A549 (cell line): ENCODE measurements around the gene PCGF1. TPM values are rescaled to one million over a fixed set of nuclear protein-coding genes. Genes with fewer than 3 reads are reported as not detected.

ENCODE experiments used
- ATAC-seq, 2 experiments: fragments of 200-7000 bp in 1 of 2; fragments of >200 bp in 1 of 2; cut with Nextera tagmentation in 1 of 2; cut with Tn5 transposase in 1 of 2; 3 replicates each; pipeline versions ENCODE4 v1.8.0 to v1.9.1; 2018 to 2020; ENCODE audit warnings: mild to moderate bottlenecking in 1 of 2, moderate library complexity in 1 of 2
- CTCF ChIA-PET: fragments of 300-600 bp; sonication (Branson Sonifier 250); formaldehyde crosslinking; extraction: SDS; loops from one replicate; lab custom pipeline; 2021; ENCODE audit warnings: antibody characterized with exemption, inconsistent platforms; lab: Yijun Ruan, JAX
- POLR2A ChIA-PET: fragments of 350-600 bp; formaldehyde crosslinking; extraction: SDS; loops from one replicate; lab custom pipeline; 2021; ENCODE audit warnings: antibody characterized with exemption, inconsistent platforms; lab: Yijun Ruan, JAX
- DNase-seq, 2 experiments: peaks; one replicate each; pipeline versions ENCODE4 v3.0.0 to v3.0.0-alpha.2; 2011 to 2016; ENCODE audit warnings: low read depth in 1 of 2, low spot score in 1 of 2
- FAIRE-seq: peaks from 2 replicates; lab custom pipeline; 2011; peaks lifted over from hg19 to GRCh38; lab: Jason Lieb, UNC
- H3K27ac ChIP-seq, 2 experiments: fragments of >200 bp; sonication (Bioruptor Twin); formaldehyde crosslinking; 3 replicates each; pipeline ENCODE4 v1.5.1; 2016 to 2017
- H3K4me1 ChIP-seq: fragments of >200 bp; sonication (Bioruptor Twin); formaldehyde crosslinking; 3 replicates; pipeline ENCODE4 v1.6.1; 2016
- H3K4me2 ChIP-seq: fragments of >200 bp; sonication (Bioruptor Twin); formaldehyde crosslinking; 3 replicates; pipeline ENCODE4 v1.6.1; 2016
- H3K4me3 ChIP-seq: fragments of >200 bp; sonication (Bioruptor Twin); formaldehyde crosslinking; 3 replicates; pipeline ENCODE4 v1.5.1; 2016
- H3K9me3 ChIP-seq: fragments of >200 bp; sonication (Bioruptor Twin); formaldehyde crosslinking; 3 replicates; pipeline ENCODE4 v1.6.1; 2016
- BCL3 ChIP-seq: fragments of >200 bp; sonication (Bioruptor Twin); formaldehyde crosslinking; IDR thresholded peaks from 3 replicates; pipeline ENCODE4 v1.6.1; 2016
- CBX2 ChIP-seq: fragments of 200-600 bp; sonication (generic); IDR thresholded peaks from 2 replicates; pipeline ENCODE4 v1.6.1; 2016; ENCODE audit warnings: low read depth, mild to moderate bottlenecking, borderline replicate concordance
- CEBPB ChIP-seq, 2 experiments: fragments of >200 bp in 1 of 2; sonication (Bioruptor Twin) in 1 of 2; formaldehyde crosslinking in 1 of 2; IDR thresholded peaks; 2 replicates each; pipeline ENCODE4 v1.6.1; 2012 to 2016
- CHD2 ChIP-seq: fragments of 150-350 bp; IDR thresholded peaks from 2 replicates; pipeline ENCODE4 v1.6.1; 2014; ENCODE audit warnings: low read length; ENCODE audit not compliant: partially characterized antibody
- CHD4 ChIP-seq: fragments of 200-600 bp; sonication (generic); IDR thresholded peaks from 2 replicates; pipeline ENCODE4 v1.6.1; 2016; ENCODE audit warnings: antibody characterized with exemption, mild to moderate bottlenecking, borderline replicate concordance
- E2F6 ChIP-seq: IDR thresholded peaks from 2 replicates; pipeline ENCODE4 v1.6.1; 2012; ENCODE audit warnings: low read depth, borderline replicate concordance
- EP300 ChIP-seq, 2 experiments: fragments of >200 bp; sonication (Bioruptor Twin); formaldehyde crosslinking; IDR thresholded peaks; 2 replicates in 1 of 2; 3 replicates in 1 of 2; pipeline ENCODE4 v1.6.1; 2016 to 2017
- FOSL2 ChIP-seq, 2 experiments: fragments of 450-650 bp in 1 of 2; fragments of >200 bp in 1 of 2; sonication (Bioruptor Twin) in 1 of 2; formaldehyde crosslinking; IDR thresholded peaks; 2 replicates each; pipeline versions ENCODE4 v1.5.0 to v1.6.1; 2016 to 2020; ENCODE audit warnings: mild to moderate bottlenecking in 1 of 2, moderate library complexity in 1 of 2
- FOXS1 ChIP-seq: fragments of 250-450 bp; sonication (Bioruptor Pico); IDR thresholded peaks from 2 replicates; pipeline ENCODE4 v1.5.0; 2020; ENCODE audit warnings: mild to moderate bottlenecking, moderate library complexity
- GATA3 ChIP-seq: IDR thresholded peaks from 2 replicates; pipeline ENCODE4 v1.6.1; 2012; ENCODE audit warnings: borderline replicate concordance
- HDAC2 ChIP-seq: fragments of 200-600 bp; sonication (generic); IDR thresholded peaks from 2 replicates; pipeline ENCODE4 v1.6.1; 2016
- HEYL ChIP-seq: fragments of 250-450 bp; sonication (Bioruptor Pico); IDR thresholded peaks from 2 replicates; pipeline ENCODE4 v1.8.0; 2021; ENCODE audit warnings: mild to moderate bottlenecking, moderate library complexity
- HMGXB4 ChIP-seq: fragments of 250-450 bp; sonication (Bioruptor Pico); IDR thresholded peaks from 2 replicates; pipeline ENCODE4 v1.5.0; 2021; ENCODE audit warnings: mild to moderate bottlenecking, moderate library complexity, borderline replicate concordance
- HOXA7 ChIP-seq: fragments of 250-450 bp; sonication (Bioruptor Pico); IDR thresholded peaks from 2 replicates; pipeline ENCODE4 v1.5.0; 2020; ENCODE audit warnings: mild to moderate bottlenecking, moderate library complexity
- JUN ChIP-seq, 2 experiments: fragments of >200 bp; sonication (Bioruptor Twin); formaldehyde crosslinking; IDR thresholded peaks; 2 replicates in 1 of 2; 3 replicates in 1 of 2; pipeline ENCODE4 v1.6.1; 2016 to 2017
- KDM5A ChIP-seq: fragments of 200-600 bp; sonication (generic); IDR thresholded peaks from 2 replicates; pipeline ENCODE4 v1.6.1; 2016; ENCODE audit warnings: antibody characterized with exemption, mild to moderate bottlenecking
- MAFK ChIP-seq: fragments of 450-650 bp; IDR thresholded peaks from 2 replicates; pipeline ENCODE4 v1.6.1; 2014; ENCODE audit not compliant: partially characterized antibody
- MAX ChIP-seq: IDR thresholded peaks from 2 replicates; pipeline ENCODE4 v1.6.1; 2012
- MYC ChIP-seq: IDR thresholded peaks from 2 replicates; pipeline ENCODE4 v1.6.1; 2012; ENCODE audit warnings: mild to moderate bottlenecking, inconsistent platforms, low read length, improper control_type of control experiment, borderline replicate concordance
- NFE2L2 ChIP-seq: fragments of 150-350 bp; conservative IDR thresholded peaks from 2 replicates; pipeline ENCODE4 v1.6.1; 2014; ENCODE audit warnings: low read length
- PBX3 ChIP-seq: IDR thresholded peaks from 2 replicates; pipeline ENCODE4 v1.6.1; 2012
- PHF8 ChIP-seq: fragments of 200-600 bp; sonication (generic); IDR thresholded peaks from 2 replicates; pipeline ENCODE4 v1.6.1; 2016; ENCODE audit warnings: low read depth, mild to moderate bottlenecking, antibody characterized with exemption, moderate library complexity, borderline replicate concordance
- POLR2A ChIP-seq: IDR thresholded peaks from 2 replicates; pipeline ENCODE4 v1.6.1; 2012; ENCODE audit warnings: mild to moderate bottlenecking, low read length
- POLR2AphosphoS2 ChIP-seq: conservative IDR thresholded peaks from 2 replicates; pipeline ENCODE4 v1.6.1; 2012; ENCODE audit warnings: low read length, improper control_type of control experiment, inconsistent platforms
- RARB ChIP-seq: fragments of 250-450 bp; sonication (Bioruptor Pico); IDR thresholded peaks from 2 replicates; pipeline ENCODE4 v1.8.0; 2021; ENCODE audit warnings: mild to moderate bottlenecking, moderate library complexity
- REST ChIP-seq: fragments of 200-600 bp; sonication (generic); IDR thresholded peaks from 2 replicates; pipeline ENCODE4 v1.6.1; 2016; ENCODE audit warnings: antibody characterized with exemption, mild to moderate bottlenecking, moderate library complexity
- SREBF2 ChIP-seq: fragments of 450-650 bp; IDR thresholded peaks from 2 replicates; pipeline ENCODE4 v1.6.1; 2014; ENCODE audit warnings: mild to moderate bottlenecking, moderate library complexity
- TFCP2L1 ChIP-seq: fragments of 250-450 bp; sonication (Bioruptor Pico); IDR thresholded peaks from 2 replicates; pipeline ENCODE4 v1.5.0; 2021; ENCODE audit warnings: mild to moderate bottlenecking
- USF2 ChIP-seq: fragments of 450-650 bp; IDR thresholded peaks from 2 replicates; pipeline ENCODE4 v1.6.1; 2014; ENCODE audit warnings: antibody characterized with exemption
- WGBS: methylation state at CpG from one replicate; pipeline ENCODE4 v1.1.6; 2017; ENCODE audit errors: missing lambda C conversion rate; 5-methylcytosine and 5-hydroxymethylcytosine counted together
- polyA plus RNA-seq, 4 experiments: library from polyadenylated mRNA; depleted of rRNA in 3 of 4; stranded (reverse); fragments of >200 nt; fragmentation: RNase III in 1 of 4; extraction: RNeasy Plus Mini Kit Qiagen cat#74134 plus additional on column Dnase treatment in 1 of 4; gene quantifications; 2 replicates in 3 of 4; 3 replicates in 1 of 4; pipeline ENCODE4 v1.2.3, GENCODE V29; 2011 to 2017

The PCGF1 gene
- polyA plus RNA-seq, 2 of the 4 experiments (the other 2 are of a cell fraction), result 32.2 to 53.6 TPM

- H3K4me2 ChIP-seq, result peak within 1 kb of the TSS; percentile 92
- H3K4me1 ChIP-seq, result peaks cover 16% of the 10 kb centered on the region
- H3K9me3 ChIP-seq, result no peaks in the 10 kb centered on the region
- H3K27ac ChIP-seq, result peak within 1 kb of the TSS; percentile 86 to 91
- ChIA-PET CTCF (interaction anchor here (0.6 to 5.2 kb wide), 6 partner anchors 10 to 1264 kb away, joined by 3 to 37 read pairs (median 4); partner anchors contain the start of genes CCDC142, LBX2 and TTC31), POLR2A (interaction anchor here (0.6 to 3.1 kb wide), 7 partner anchors 9 to 32 kb away, joined by 3 to 37 read pairs (median 7); partner anchors contain the start of genes CCDC142, INO80B, TTC31 and WBP1)
- 1% methylated on average over 66 of the region's 66 CpGs for WGBS
- FAIRE-seq (no peak), DNase-seq (peak; percentile 70 to 98), ATAC-seq (peak; percentile 93 to 94)
- H3K4me3 ChIP-seq, result peak within 1 kb of the TSS; percentile 63
- TF ChIP-seq CHD4 (no peak), FOXS1 (CRISPR knock-in tag) (no peak), HEYL (CRISPR knock-in tag) (no peak), MYC (no peak), REST (0 out of 2 replicates have a peak, but pooled peaks have one; percentile 24), POLR2A (peak; percentile 94), CEBPB (IDR thresholded peaks at IDR 0.05) (no peak; a peak in 1 of 4 replicates), HDAC2 (0 out of 2 replicates have a peak, but pooled peaks have one; percentile 71), NFE2L2 (no peak), PBX3 (peak; percentile 93), KDM5A (peak; percentile 92), CHD2 (peak; percentile 20), JUN (IDR thresholded peaks at IDR 0.05) (peak; percentile 88 to 100), E2F6 (peak; percentile 44; the same call in 1 of the 2 replicates), CBX2 (no peak), HMGXB4 (no peak), FOSL2 (IDR thresholded peaks at IDR 0.05) (no peak), FOSL2 (CRISPR knock-in tag; IDR thresholded peaks at IDR 0.05) (peak; percentile 39; the same call in 1 of the 2 replicates), RARB (CRISPR knock-in tag) (peak; percentile 16; the same call in 1 of the 2 replicates), USF2 (0 out of 2 replicates have a peak, but pooled peaks have one; percentile 9), GATA3 (peak; percentile 83), EP300 (IDR thresholded peaks at IDR 0.05) (no peak), TFCP2L1 (CRISPR knock-in tag) (no peak), MAX (peak; percentile 95), HOXA7 (CRISPR knock-in tag) (no peak; the same call in 1 of the 2 replicates), PHF8 (peak; percentile 73), MAFK (peak; percentile 29), POLR2AphosphoS2 (peak; percentile 92), BCL3 (peak; percentile 97), SREBF2 (no peak)
Measured at GRCh38 chr2:74472086-74472944, 35.2 kb downstream of the PCGF1 start, which contains the start of gene MRPL53. Gene MRPL53, minus strand, starts transcription at chr2:74472680. Its CDS starts 20 bp downstream, at chr2:74472660.
